UCSD-AML1 (cell line): ENCODE data around the gene STRIT1.
"Not testable (repeated sequence)": the region's sequence is repeated elsewhere in the genome, so short reads cannot be mapped to it uniquely, and the experiment has no call there.

ENCODE experiments used
- DNase-seq: peaks from one replicate; lab custom pipeline; 2025; ENCODE audit not compliant: unreplicated experiment; lab: John Stamatoyannopoulos, UW

STRIT1 gene

DNA sequence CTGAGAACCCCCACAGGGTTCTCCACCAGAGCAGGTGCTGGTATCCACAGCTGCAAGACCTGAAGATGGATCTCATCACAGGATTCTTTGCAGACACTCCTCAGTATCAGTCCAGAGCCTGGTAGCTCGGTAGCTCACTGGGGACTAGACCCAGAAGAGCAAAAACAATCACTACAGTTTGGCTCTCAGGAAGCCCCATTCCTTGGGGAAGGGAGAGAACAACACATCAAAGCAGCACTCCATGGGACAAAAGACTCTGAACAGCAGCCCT, 22.2 kb downstream of the STRIT1 start:
- DNase-seq, result no peak

DNA sequence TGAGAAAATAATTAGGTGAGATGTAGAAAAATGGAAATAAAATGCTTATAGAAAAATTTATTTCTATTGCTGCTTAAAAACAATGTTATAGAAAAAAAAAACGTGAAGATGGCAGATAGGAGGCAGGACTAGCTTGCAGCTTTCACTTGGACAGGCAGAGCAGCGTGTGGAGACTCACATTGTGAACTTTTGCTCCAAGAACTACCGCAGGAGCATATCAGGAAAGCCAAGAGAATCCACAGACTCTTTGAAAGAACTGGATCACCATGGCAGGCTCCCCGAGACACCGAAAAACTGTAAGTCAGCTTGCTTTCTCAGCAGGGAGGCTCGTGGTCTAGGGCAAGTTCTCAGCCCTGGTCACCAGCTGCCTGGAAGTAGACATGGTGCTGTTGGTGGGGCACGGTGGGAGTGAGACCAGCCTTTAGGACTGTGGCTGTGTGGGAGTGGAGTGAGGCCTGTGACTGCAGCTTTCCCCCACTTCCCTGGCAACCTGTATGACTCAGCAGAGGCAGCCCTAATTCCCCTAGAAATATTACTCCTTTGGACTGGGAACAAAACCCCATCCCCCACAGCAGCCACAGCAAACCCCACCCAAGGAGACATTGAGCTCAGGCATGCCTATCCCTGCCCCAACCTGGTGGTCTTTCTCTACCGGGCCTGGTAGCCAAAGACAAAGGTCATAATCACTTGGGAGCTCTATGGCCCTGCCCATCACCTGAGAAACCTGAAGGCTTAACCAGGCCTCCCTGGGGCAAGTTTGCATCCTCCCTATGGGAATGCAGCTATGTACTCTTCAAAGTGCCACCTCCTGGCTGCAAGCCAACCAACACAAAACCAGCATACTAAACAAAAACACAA, 22.8 kb downstream of the STRIT1 start:
- DNase-seq, result no peak

DNA sequence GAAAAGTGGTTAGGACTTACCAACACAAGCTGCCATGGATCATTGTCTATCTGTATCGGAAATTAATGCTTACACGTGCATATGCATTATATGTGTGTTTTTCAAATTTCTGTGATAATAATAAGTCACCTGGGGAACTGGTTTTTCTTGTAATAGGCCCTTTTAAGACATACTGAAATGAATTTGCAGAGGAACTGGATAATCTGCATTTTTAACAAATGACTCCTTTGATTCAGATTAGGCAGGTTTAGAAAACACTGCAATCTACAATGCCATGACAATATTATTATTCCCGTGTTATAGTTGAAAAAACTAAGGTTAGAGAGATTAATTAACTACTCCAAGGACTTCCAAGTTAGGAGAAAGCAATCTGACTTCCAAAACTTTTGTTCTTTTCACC, 23.4 kb downstream of the STRIT1 start:
- no peak for DNase-seq

DNA sequence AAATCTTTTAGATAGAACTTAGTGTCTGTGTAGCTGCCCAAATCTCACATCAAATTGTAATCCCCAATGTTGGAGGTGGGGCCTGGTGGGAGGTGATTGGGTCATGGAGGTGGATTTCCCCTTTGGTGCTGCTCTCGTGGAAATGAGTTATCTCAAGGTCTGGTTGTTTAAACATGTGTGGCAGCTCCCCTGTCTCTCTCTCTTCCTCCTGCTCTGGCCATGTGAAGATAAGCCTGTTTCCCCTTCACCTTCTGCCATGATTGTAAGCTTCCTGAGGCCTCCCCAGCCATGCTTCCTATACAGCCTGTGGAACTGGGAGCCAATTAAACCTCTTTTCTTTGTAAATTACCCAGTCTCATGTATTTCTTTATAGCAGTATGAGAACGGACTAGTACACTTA, 30.6 kb downstream of the STRIT1 start:
- not testable (repeated sequence) for DNase-seq

DNA sequence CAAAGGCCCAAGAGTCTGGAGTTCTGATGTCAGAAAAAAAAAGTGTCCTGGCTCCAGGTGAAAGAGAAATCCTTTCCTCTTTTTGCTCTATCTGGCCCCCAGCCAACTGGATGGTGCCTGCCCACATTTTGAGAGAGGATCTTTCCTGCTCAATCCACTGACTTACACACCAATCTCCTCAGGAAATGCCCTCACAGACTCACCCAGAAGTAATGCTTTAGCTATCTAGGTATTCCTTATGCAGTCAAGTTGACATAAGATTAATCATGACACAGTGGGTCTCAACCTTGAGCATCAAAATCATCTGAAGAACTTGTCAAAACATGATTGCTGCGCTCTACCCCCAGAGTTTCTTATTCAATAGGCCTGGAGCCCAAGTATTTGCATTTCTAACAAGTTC, 31.2 kb downstream of the STRIT1 start:
- DNase-seq, result no peak

DNA sequence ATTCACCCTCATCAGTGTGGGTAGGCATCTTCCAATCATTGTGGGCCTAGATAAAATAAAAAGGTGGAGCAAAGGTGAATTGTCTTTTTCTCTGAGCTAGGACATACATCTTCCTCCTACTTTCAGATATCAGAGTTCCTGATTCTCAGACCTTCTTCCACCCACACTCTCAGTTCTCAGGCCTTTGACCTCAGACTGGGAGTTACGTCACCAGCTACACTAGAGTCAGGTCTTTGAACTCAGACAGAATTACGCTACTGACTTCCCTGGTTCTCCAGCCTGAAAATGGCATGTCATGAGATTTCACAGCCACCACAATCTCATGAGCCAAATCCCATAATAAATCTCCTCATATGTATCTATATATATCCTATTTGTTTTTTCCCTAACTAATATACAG, 39.0 kb downstream of the STRIT1 start:
- DNase-seq, result no peak

DNA sequence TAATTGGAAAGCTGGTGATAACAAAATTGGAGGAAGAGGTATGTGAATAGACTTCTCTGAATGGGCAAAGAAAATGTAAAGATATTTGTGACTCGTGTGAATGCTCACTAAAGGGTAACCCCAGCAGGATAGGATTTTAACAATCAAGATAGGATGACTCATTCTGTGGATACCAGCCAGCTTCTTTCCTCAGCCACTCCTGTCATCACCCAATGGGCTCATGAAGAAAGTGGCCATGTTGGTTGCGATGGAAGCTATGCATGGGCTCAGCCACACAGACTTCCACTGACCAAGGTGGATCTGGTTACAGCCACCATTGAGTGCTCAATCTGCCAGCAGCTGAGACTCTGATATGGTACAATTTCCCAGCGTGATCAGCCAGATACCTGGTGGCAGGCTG, 40.9 kb downstream of the STRIT1 start:
- DNase-seq, result no peak

DNA sequence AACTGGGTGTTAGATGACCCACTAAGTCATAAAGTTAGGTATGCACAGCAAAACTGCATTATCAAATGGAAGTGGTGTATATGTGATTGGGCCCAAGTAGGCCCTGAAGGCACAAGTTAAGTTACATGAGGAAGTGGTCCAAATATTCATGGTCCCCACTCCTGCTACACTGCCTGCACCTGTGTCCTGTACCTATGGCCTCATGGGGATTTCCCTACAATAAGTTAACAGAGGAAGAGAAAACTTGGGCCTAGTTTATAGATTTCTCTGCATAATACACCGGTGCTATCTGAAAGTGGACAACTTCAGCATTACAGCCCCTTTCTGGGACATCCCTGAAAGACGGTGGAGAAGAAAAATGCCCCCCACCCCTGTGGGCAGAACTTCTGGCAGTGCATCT, 41.5 kb downstream of the STRIT1 start:
- DNase-seq, result no peak

DNA sequence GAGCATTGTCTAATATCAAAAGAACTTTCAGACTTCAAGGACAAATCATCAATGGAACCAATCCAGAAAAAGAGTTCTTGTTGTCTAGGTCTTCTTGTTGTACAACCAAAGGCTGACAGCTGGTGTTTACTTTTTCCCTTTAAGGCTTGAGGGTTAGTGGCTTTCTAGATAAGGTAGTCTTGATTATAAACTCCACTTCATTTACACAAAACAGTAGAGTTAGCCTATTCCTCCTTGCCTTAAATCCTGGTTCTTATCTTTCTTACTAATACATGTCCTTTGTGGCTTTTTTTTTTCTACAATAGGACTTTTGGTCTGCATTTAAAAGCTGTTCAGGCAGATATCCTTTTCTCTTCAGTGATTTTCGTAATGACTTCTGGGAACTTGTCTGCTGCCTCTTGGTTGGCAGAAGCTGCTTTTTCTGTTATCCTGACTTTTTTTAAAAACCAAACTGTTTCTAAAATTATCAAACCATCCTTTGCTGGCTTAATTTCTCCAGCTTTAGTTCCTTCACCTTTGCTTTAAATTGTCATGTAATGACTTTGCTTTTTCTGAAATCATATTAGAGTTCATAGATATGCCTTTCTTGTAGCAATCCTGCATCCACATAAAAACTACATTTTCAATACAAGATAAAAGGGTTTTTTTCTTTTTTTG, 44.8 kb downstream of the STRIT1 start:
- no peak for DNase-seq

DNA sequence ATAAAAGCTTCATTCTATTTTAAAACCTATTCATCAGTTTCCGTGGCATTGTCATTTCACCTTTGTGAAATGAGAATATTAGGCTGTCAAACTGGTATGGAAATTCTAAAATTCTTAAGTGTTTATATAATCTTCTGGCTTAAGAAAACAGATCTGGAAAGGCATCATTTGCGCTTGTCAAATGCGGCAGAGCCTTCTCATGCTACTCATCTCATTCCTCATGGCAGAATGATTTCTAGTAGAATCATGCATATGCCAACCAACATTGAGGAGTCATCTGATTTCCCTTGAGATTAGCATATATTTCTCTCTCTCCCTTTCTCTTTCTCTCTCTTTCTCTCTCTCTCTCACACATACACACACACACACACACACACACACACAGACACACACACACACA, 48.8 kb downstream of the STRIT1 start:
- DNase-seq, result no peak

DNA sequence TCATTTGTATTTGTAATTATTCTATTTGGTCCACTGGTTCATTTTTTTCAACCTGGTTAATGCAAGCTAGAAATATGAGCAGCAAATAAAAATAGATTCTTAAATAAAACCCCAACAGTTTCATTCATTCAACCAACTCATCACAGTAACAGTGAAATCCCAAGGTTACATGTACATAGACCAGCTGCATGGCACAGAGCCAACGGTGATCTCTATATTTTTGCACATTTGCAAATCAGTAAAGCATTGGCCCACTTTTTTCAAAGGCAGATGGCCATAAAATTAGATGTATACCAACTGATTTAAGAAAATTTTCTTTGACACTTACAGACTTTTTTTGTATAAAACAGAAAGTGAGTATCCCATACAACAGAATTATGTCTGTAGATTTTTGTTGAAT, 49.3 kb downstream of the STRIT1 start:
- no peak for DNase-seq

DNA sequence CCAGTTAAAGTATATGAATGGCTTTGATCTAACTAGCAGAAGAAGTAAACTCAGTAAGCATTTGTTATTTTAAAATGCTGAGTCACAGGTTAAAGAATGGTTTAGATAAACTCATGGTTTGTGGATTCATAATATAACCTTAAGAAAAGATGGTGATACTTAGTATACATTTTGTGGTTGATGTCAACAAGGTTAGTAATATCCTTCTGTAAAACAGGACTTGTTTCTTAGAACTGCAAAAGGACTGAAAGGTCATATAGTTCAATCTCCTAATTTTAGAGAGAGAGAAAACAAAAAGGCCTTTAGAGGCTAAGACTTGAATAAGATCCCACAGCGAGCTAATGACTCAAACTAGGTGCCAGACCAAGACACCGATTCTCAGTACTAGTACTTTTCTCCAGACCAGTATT, 50.0 kb downstream of the STRIT1 start:
- DNase-seq, result no peak

DNA sequence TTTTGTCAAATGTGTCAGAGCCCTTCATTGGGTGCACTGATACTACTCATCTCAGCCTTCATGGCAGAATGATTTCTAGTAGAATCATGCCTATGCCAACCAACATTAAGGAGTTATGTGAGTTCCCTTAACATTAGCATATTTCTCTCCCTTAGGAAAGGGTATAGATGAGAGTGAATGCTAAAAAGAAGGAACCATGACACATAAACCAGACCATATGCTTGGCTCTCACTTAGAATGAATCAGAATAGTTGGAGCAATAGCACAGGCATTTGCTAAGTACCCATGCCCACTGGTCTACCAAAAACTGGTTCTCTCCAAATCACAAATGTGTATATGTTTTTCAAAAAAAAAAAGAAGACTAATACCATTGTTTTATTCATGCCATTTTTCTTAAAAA, 51.1 kb downstream of the STRIT1 start:
- DNase-seq, result no peak

DNA sequence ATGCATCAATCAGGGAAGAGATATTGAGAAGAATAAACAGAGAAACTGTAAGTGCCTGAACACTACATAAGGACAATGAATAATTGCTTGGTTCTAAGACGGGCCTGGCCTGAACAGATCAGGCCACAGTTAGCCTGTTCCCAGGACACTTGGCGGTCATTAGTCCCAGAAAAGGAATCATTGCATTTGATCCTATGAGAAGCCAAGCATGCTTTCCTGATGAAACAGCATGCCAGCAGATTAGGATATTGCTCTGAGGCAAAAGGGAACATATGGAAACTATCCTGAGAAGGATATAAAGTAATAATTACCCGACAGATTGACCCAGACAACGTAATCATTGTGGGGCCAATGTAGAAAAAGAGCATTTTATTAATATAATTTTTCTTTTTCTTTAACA, 51.9 kb downstream of the STRIT1 start:
- DNase-seq, result no peak
